DND-41 (cell line): ENCODE measurements around the gene KCNH2.

Source experiments
- ATAC-seq: fragments of 200-7000 bp; cut with Tn5 transposase; 3 replicates; pipeline ENCODE4 v1.9.1; 2021; ENCODE audit warnings: low read depth; ENCODE audit not compliant: insufficient read depth
- DNase-seq: peaks from one replicate; pipeline ENCODE4 v3.0.0-alpha.2; 2020
- H2AFZ ChIP-seq: 2 replicates; pipeline ENCODE4 v1.6.0; 2012; ENCODE audit warnings: low read depth, low read length
- H3K27ac ChIP-seq: 2 replicates; pipeline ENCODE4 v1.5.1; 2012; ENCODE audit warnings: low read length, inconsistent platforms
- H3K27me3 ChIP-seq: fragments of 200-600 bp; sonication (generic); 2 replicates; pipeline ENCODE4 v1.6.0; 2012; ENCODE audit warnings: low read length, mild to moderate bottlenecking, inconsistent platforms; ENCODE audit not compliant: insufficient read depth, poor library complexity
- H3K36me3 ChIP-seq: 2 replicates; pipeline ENCODE4 v1.5.1; 2012; ENCODE audit warnings: low read length, inconsistent platforms; ENCODE audit not compliant: insufficient read depth
- H3K4me1 ChIP-seq: 2 replicates; pipeline ENCODE4 v1.5.1; 2012; ENCODE audit warnings: mild to moderate bottlenecking, low read length; ENCODE audit not compliant: insufficient read depth
- H3K4me2 ChIP-seq: 2 replicates; pipeline ENCODE4 v1.6.0; 2012; ENCODE audit warnings: mild to moderate bottlenecking, moderate library complexity, low read length, inconsistent platforms; ENCODE audit not compliant: insufficient read depth
- H3K4me3 ChIP-seq, 2 experiments: fragments of 200-600 bp in 1 of 2; shearing (Covaris generic) in 1 of 2; 2 replicates each; pipeline ENCODE4 v1.5.1; 2012 to 2016; ENCODE audit warnings: inconsistent platforms in 2 of 2, low read length in 2 of 2, mild to moderate bottlenecking in 2 of 2, low read depth in 1 of 2, moderate library complexity in 1 of 2
- H3K79me2 ChIP-seq: 2 replicates; pipeline ENCODE4 v1.6.0; 2012; ENCODE audit warnings: low read length, inconsistent platforms; ENCODE audit not compliant: insufficient read depth
- H3K9ac ChIP-seq: 2 replicates; pipeline ENCODE4 v1.6.0; 2012; ENCODE audit warnings: low read depth, mild to moderate bottlenecking, inconsistent platforms, low read length, moderate library complexity
- H3K9me3 ChIP-seq: 2 replicates; pipeline ENCODE4 v1.5.1; 2012; ENCODE audit warnings: low read length, moderate library complexity, mild to moderate bottlenecking, inconsistent platforms; ENCODE audit not compliant: insufficient read depth, severe bottlenecking
- H4K20me1 ChIP-seq: 2 replicates; pipeline ENCODE4 v1.6.0; 2012; ENCODE audit warnings: low read length; ENCODE audit not compliant: insufficient read depth
- CTCF ChIP-seq: IDR thresholded peaks from 2 replicates; pipeline ENCODE4 v1.5.1; 2012; ENCODE audit warnings: borderline replicate concordance, low read length, moderate library complexity, mild to moderate bottlenecking; ENCODE audit not compliant: poor library complexity, severe bottlenecking; ENCODE audit errors: extremely low read depth
- EZH2 ChIP-seq: IDR thresholded peaks from 3 replicates; pipeline ENCODE4 v1.6.1; 2012; ENCODE audit warnings: borderline replicate concordance, low read depth, mild to moderate bottlenecking, moderate library complexity, low read length, inconsistent platforms; ENCODE audit not compliant: severe bottlenecking

The KCNH2 gene

GRCh38 chr7:150998341-150998740 lies 20.2 kb upstream of the KCNH2 start:
- TF ChIP-seq CTCF (no peak), EZH2 (no peak)
- Histone ChIP-seq H3K27ac (no peak overlapping the region), H3K9me3 (no peaks in the 10 kb centered on the region), H3K4me3 (no peak overlapping the region), H3K79me2 (no peaks in the 10 kb centered on the region), H3K27me3 (no peaks in the 10 kb centered on the region), H3K9ac (no peak overlapping the region), H3K4me2 (no peak overlapping the region), H2AFZ (no peak overlapping the region), H3K36me3 (no peaks in the 10 kb centered on the region), H3K4me1 (no peaks in the 10 kb centered on the region), H4K20me1 (no peaks in the 10 kb centered on the region; the same call in 1 of the 2 replicates)
- ATAC-seq (no peak), DNase-seq (no peak)

GRCh38 chr7:150997817-150998216 lies 19.7 kb upstream of the KCNH2 start:
- Histone ChIP-seq H3K9me3 (no peaks in the 10 kb centered on the region), H3K9ac (no peak overlapping the region), H3K27ac (no peak overlapping the region), H2AFZ (no peak overlapping the region), H3K4me2 (no peak overlapping the region), H3K36me3 (no peaks in the 10 kb centered on the region), H3K4me3 (no peak overlapping the region), H3K27me3 (no peaks in the 10 kb centered on the region), H3K4me1 (no peaks in the 10 kb centered on the region), H4K20me1 (no peaks in the 10 kb centered on the region; the same call in 1 of the 2 replicates), H3K79me2 (no peaks in the 10 kb centered on the region)
- DNase-seq (no peak), ATAC-seq (no peak)
- TF ChIP-seq EZH2 = no peak
- TF ChIP-seq CTCF = no peak

GRCh38 chr7:150997075-150997511 lies 19.0 kb upstream of the KCNH2 start:
- TF ChIP-seq CTCF (no peak), EZH2 (no peak)
- ATAC-seq (no peak), DNase-seq (no peak)
- no peaks in the 10 kb centered on the region for H3K79me2 ChIP-seq
- no peaks in the 10 kb centered on the region for H3K9me3 ChIP-seq
- H4K20me1 ChIP-seq = no peaks in the 10 kb centered on the region; the same call in 1 of the 2 replicates
- H2AFZ ChIP-seq = no peak overlapping the region
- no peak overlapping the region for H3K27ac ChIP-seq
- no peaks in the 10 kb centered on the region for H3K4me1 ChIP-seq
- no peaks in the 10 kb centered on the region for H3K27me3 ChIP-seq
- no peak overlapping the region for H3K9ac ChIP-seq
- H3K36me3 ChIP-seq = no peaks in the 10 kb centered on the region
- H3K4me3 ChIP-seq = no peak overlapping the region
- no peak overlapping the region for H3K4me2 ChIP-seq
